Measurements from ENCODE around the gene METTL6. TPM values are rescaled to one million over a fixed set of nuclear protein-coding genes. Genes with fewer than 3 reads are reported as not detected.

The METTL6 gene
- total RNA-seq, 4 donors from 2014 or later, result 6.8 to 22.0 (median 7.8) TPM

- Histone ChIP-seq H3K27me3 (no peaks in the 10 kb centered on the region), H3K36me3 (peaks cover 0 to 95% of the 10 kb centered on the region in 2 donors), H3K4me1 (peaks cover 0 to 3% of the 10 kb centered on the region in 2 donors), H3K9me3 (no peaks in the 10 kb centered on the region), H3K4me3 (no peak overlapping the region), H3K27ac (no peak overlapping the region)
- DNase-seq (no peak), ATAC-seq (no peak)
- in situ Hi-C loops (cut with MboI; ENCODE audit: low sequenced_read_pairs in 4 of 4), result loop anchor here in 1 of 4 donors (25.0 kb wide), 1 partner anchor 126 kb away; no protein-coding TSS in a partner anchor
- intact Hi-C loops (cut with DNase I; ENCODE audit: low total_unique reads), result no loop called here
- no peak for TF ChIP-seq POLR2A (IDR thresholded peaks at IDR 0.05)
- no peak for TF ChIP-seq CTCF (IDR thresholded peaks at IDR 0.05 in 4 of 5, conservative IDR thresholded peaks at IDR 0.05 in 1 of 5)
Observed at GRCh38 chr3:15436246-15436645, 8.9 kb upstream of the METTL6 start.

GRCh38 chr3:15434756-15435155 lies 7.4 kb upstream of the METTL6 start:
- peaks cover 0 to 11% of the 10 kb centered on the region in 2 donors for H3K4me1 ChIP-seq
- no peak for ATAC-seq
- no peak for DNase-seq
- peaks cover 0 to 91% of the 10 kb centered on the region in 2 donors for H3K36me3 ChIP-seq
- TF ChIP-seq POLR2A (IDR thresholded peaks at IDR 0.05) (no peak), CTCF (IDR thresholded peaks at IDR 0.05 in 4 of 5, conservative IDR thresholded peaks at IDR 0.05 in 1 of 5) (no peak)
- H3K9me3 ChIP-seq, result no peaks in the 10 kb centered on the region
- H3K27me3 ChIP-seq, result no peaks in the 10 kb centered on the region
- H3K27ac ChIP-seq, result no peak overlapping the region
- H3K4me3 ChIP-seq, result no peak overlapping the region
- in situ Hi-C loops (cut with MboI; ENCODE audit: low sequenced_read_pairs in 4 of 4) (loop anchor here in 1 of 4 donors (25.0 kb wide), 1 partner anchor 128 kb away; no protein-coding TSS in a partner anchor), intact Hi-C loops (cut with DNase I; ENCODE audit: low total_unique reads) (no loop called here)

GRCh38 chr3:15433531-15433930 lies 6.2 kb upstream of the METTL6 start:
- intact Hi-C loops (cut with DNase I; ENCODE audit: low total_unique reads), result no loop called here
- Histone ChIP-seq H3K4me1 (peaks cover 9 to 23% of the 10 kb centered on the region in 2 donors), H3K27ac (no peak overlapping the region), H3K27me3 (no peaks in the 10 kb centered on the region), H3K4me3 (no peak overlapping the region), H3K9me3 (no peaks in the 10 kb centered on the region), H3K36me3 (peaks cover 0 to 79% of the 10 kb centered on the region in 2 donors)
- in situ Hi-C loops (cut with MboI; ENCODE audit: low sequenced_read_pairs in 4 of 4), result loop anchor here in 1 of 4 donors (25.0 kb wide), 1 partner anchor 129 kb away; no protein-coding TSS in a partner anchor
- ATAC-seq (no peak), DNase-seq (no peak)
- TF ChIP-seq CTCF (IDR thresholded peaks at IDR 0.05 in 4 of 5, conservative IDR thresholded peaks at IDR 0.05 in 1 of 5) (no peak), POLR2A (IDR thresholded peaks at IDR 0.05) (no peak)

- Histone ChIP-seq H3K4me3 (no peak overlapping the region), H3K27ac (no peak overlapping the region), H3K9me3 (no peaks in the 10 kb centered on the region), H3K4me1 (peaks cover 25 to 32% of the 10 kb centered on the region in 2 donors), H3K27me3 (no peaks in the 10 kb centered on the region), H3K36me3 (peaks cover 0 to 58% of the 10 kb centered on the region in 2 donors)
- DNase-seq (no peak), ATAC-seq (no peak)
- TF ChIP-seq CTCF (IDR thresholded peaks at IDR 0.05 in 4 of 5, conservative IDR thresholded peaks at IDR 0.05 in 1 of 5), result no peak
- TF ChIP-seq POLR2A (IDR thresholded peaks at IDR 0.05), result no peak
- in situ Hi-C loops (cut with MboI; ENCODE audit: low sequenced_read_pairs in 4 of 4), result loop anchor here in 1 of 4 donors (25.0 kb wide), 1 partner anchor 131 kb away; no protein-coding TSS in a partner anchor
- intact Hi-C loops (cut with DNase I; ENCODE audit: low total_unique reads), result no loop called here
Observed at GRCh38 chr3:15431256-15431837, 4.0 kb upstream of the METTL6 start.
